ENCODE results near the gene ATP10A. TPM values are rescaled to one million over a fixed set of nuclear protein-coding genes. Genes with fewer than 3 reads are reported as not detected.

ATP10A gene
- polyA plus RNA-seq, 1 donor (not counting 4 experiments of a cell fraction or from before 2014, with no cell fraction given): not detected

- peaks cover 19% of the 10 kb centered on the region for H3K9me3 ChIP-seq (ENCODE audit: control insufficient read depth, low read depth, low read length)
- dilution Hi-C loops (cut with MboI; ENCODE audit: extremely low pct_ligation_motif_present, low sequenced_read_pairs): no loop called here
- H3K9me1 ChIP-seq (ENCODE audit: control insufficient read depth, extremely low read depth, insufficient read depth, low read length): no peaks in the 10 kb centered on the region
- H2AFZ ChIP-seq (ENCODE audit: control insufficient read depth, low read length): no peak overlapping the region
- DNase-seq (ENCODE audit: low read depth, low spot score): no peak
- H3K9ac ChIP-seq (ENCODE audit: control insufficient read depth, extremely low read depth, insufficient read depth, low read length): no peak overlapping the region
- no peak overlapping the region for H3K4me2 ChIP-seq (ENCODE audit: control insufficient read depth, extremely low read depth, insufficient read depth, low read depth, low read length)
- no peaks in the 10 kb centered on the region for H4K20me1 ChIP-seq (ENCODE audit: control insufficient read depth, extremely low read depth, insufficient read depth, low read length)
- no peak for TF ChIP-seq EZH2 (IDR thresholded peaks at IDR 0.05; ENCODE audit: low read length)
- no peak for TF ChIP-seq CTCF (optimal IDR thresholded peaks at IDR 0.05 in 1 of 3, IDR thresholded peaks at IDR 0.05 in 1 of 3, conservative IDR thresholded peaks at IDR 0.05 in 1 of 3; ENCODE audit: extremely low read depth in 1 of 3, insufficient read depth in 2 of 3, low read length in 3 of 3)
- H3K79me2 ChIP-seq (ENCODE audit: control insufficient read depth, insufficient read depth, low read length): no peaks in the 10 kb centered on the region
- no peaks in the 10 kb centered on the region for H3K4me1 ChIP-seq (ENCODE audit: control insufficient read depth, extremely low read depth, insufficient read depth, low read length)
- no peak for FAIRE-seq
- no peak overlapping the region for H3K4me3 ChIP-seq (ENCODE audit: control insufficient read depth in 2 of 3, extremely low read depth in 1 of 3, insufficient read depth in 2 of 3, low read depth in 1 of 3, low read length in 3 of 3)
- H3K27ac ChIP-seq (ENCODE audit: control insufficient read depth, insufficient read depth, low read length): no peak overlapping the region
- no peaks in the 10 kb centered on the region for H3K27me3 ChIP-seq (ENCODE audit: control insufficient read depth, extremely low read depth, insufficient read depth, low read length)
- no peaks in the 10 kb centered on the region for H3K36me3 ChIP-seq (ENCODE audit: control insufficient read depth in 2 of 2, extremely low read depth in 1 of 2, insufficient read depth in 2 of 2, low read length in 2 of 2)
Observed at GRCh38 chr15:25802285-25802830, 60.8 kb downstream of the ATP10A start.

- H3K36me3 ChIP-seq (ENCODE audit: control insufficient read depth in 2 of 2, extremely low read depth in 1 of 2, insufficient read depth in 2 of 2, low read length in 2 of 2): no peaks in the 10 kb centered on the region
- no peaks in the 10 kb centered on the region for H3K27me3 ChIP-seq (ENCODE audit: control insufficient read depth, extremely low read depth, insufficient read depth, low read length)
- H2AFZ ChIP-seq (ENCODE audit: control insufficient read depth, low read length): no peak overlapping the region
- no peak overlapping the region for H3K4me2 ChIP-seq (ENCODE audit: control insufficient read depth, extremely low read depth, insufficient read depth, low read depth, low read length)
- dilution Hi-C loops (cut with MboI; ENCODE audit: extremely low pct_ligation_motif_present, low sequenced_read_pairs): no loop called here
- no peak overlapping the region for H3K27ac ChIP-seq (ENCODE audit: control insufficient read depth, insufficient read depth, low read length)
- H3K9me1 ChIP-seq (ENCODE audit: control insufficient read depth, extremely low read depth, insufficient read depth, low read length): no peaks in the 10 kb centered on the region
- no peaks in the 10 kb centered on the region for H3K79me2 ChIP-seq (ENCODE audit: control insufficient read depth, insufficient read depth, low read length)
- no peaks in the 10 kb centered on the region for H3K4me1 ChIP-seq (ENCODE audit: control insufficient read depth, extremely low read depth, insufficient read depth, low read length)
- DNase-seq (ENCODE audit: low read depth, low spot score): no peak
- TF ChIP-seq CTCF (optimal IDR thresholded peaks at IDR 0.05 in 1 of 3, IDR thresholded peaks at IDR 0.05 in 1 of 3, conservative IDR thresholded peaks at IDR 0.05 in 1 of 3; ENCODE audit: extremely low read depth in 1 of 3, insufficient read depth in 2 of 3, low read length in 3 of 3) (no peak), EZH2 (IDR thresholded peaks at IDR 0.05; ENCODE audit: low read length) (no peak)
- peaks cover 15% of the 10 kb centered on the region for H3K9me3 ChIP-seq (ENCODE audit: control insufficient read depth, low read depth, low read length)
- no peak overlapping the region for H3K9ac ChIP-seq (ENCODE audit: control insufficient read depth, extremely low read depth, insufficient read depth, low read length)
- H4K20me1 ChIP-seq (ENCODE audit: control insufficient read depth, extremely low read depth, insufficient read depth, low read length): no peaks in the 10 kb centered on the region
- no peak overlapping the region for H3K4me3 ChIP-seq (ENCODE audit: control insufficient read depth in 2 of 3, extremely low read depth in 1 of 3, insufficient read depth in 2 of 3, low read depth in 1 of 3, low read length in 3 of 3)
- no peak for FAIRE-seq
Observed at GRCh38 chr15:25801586-25802284, 61.4 kb downstream of the ATP10A start.
